Stimulated activated CD8-positive, alpha-beta memory T cell treated with anti-CD3 and anti-CD28 coated beads, Interleukin-15, amount 100 ng/mL, for 4 hours (primary cell): ENCODE data around the gene TTC16.
"Not testable (repeated sequence)": the region's sequence is repeated elsewhere in the genome, so short reads cannot be mapped to it uniquely, and the experiment has no call there.

Experiments
- DNase-seq, 2 donors: peaks; one replicate each; pipeline ENCODE4 v3.0.0-alpha.2; 2020; ENCODE audit warnings: low read depth in 2 of 2

TTC16 gene

GRCh38 chr9:127742435-127743088, 26.7 kb downstream of the TTC16 start:
- DNase-seq: no peak

DNA sequence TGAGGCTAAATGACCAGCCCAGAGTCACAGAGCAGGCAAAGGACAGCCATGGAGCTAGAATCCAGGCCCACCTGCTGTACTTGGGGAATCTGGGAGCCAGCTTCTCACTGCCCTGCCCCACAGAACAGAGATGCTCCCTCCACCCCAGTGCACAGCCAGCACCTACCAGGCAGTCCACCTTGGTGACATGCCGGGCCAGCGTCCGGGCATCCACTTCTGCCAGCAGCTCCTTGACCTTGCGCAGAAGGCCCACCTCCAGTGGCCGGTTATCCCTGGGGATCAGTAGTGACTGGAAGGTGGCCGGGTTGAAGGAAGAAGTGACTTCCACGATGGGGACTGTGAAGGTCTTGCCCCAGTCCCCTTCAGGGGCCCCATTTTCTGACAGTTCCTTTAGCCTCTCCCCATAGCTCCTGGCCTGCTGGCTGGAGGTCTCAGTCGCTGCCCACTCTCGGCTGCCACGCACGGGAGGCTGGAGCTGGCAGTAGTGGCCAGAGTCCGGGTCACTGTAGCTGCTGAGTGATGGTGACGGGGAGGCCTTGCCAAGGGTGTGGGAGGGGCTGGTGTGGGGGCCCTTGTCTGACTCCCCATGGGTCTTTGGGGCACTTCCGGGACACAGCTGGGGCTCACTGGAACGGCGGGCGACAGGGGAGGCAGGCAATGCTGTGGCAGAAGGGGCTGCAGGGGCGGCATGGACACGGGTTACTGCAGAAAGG, 28.7 kb downstream of the TTC16 start:
- no peak for DNase-seq

- no peak for DNase-seq
Measured at GRCh38 chr9:127746959-127747569, 31.2 kb downstream of the TTC16 start.

GRCh38 chr9:127749090-127749787, 33.4 kb downstream of the TTC16 start:
- DNase-seq: no peak

- no peak for DNase-seq
Measured at GRCh38 chr9:127751269-127752054, 35.6 kb downstream of the TTC16 start.

DNA sequence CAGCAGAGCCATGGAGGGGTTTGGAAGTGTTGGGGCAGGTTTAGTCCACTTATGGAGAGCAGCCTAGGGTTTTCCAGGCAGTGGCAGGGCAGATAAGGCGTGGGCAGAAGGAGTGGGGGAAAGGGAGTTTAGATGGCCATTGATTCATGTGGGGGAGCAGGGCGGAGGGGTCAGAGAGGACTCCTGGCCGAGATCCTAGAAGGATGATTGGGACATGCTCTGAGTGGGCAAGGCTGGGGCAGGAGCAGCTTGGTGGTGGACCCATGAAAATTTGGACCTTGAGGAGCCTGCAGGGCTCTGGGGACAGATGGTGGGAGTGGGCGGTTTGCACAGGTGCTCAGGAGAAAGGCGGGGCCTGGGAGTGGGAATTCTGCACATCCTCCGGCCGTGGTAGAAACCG, 37.3 kb downstream of the TTC16 start:
- no peak for DNase-seq

- DNase-seq: no peak
Measured at GRCh38 chr9:127753622-127754021, 37.7 kb downstream of the TTC16 start.

- no peak for DNase-seq
Measured at GRCh38 chr9:127754099-127755060, 38.5 kb downstream of the TTC16 start.

- DNase-seq: no peak
Measured at GRCh38 chr9:127755061-127756060, 39.5 kb downstream of the TTC16 start.

DNA sequence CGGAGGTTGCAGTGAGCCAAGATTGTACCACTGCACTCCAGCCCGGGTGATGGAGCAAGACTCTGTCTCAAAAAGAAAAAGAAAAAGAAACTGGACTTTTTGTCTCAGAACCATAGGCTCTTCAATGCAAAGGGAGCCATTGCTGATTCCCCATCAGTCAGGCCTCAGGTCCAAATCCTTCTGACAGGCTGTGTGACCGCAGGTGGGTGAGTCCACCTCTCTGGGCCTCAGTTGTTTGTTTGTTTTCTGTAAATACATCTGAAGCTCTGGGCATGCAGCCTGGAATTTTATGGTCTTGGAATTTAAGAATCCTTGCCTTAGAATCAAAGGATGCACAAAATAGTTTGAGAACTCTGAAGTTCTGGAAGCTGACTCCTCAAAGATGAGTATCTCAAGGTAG, 40.4 kb downstream of the TTC16 start:
- DNase-seq: no peak

GRCh38 chr9:127756776-127757175, 40.9 kb downstream of the TTC16 start:
- DNase-seq: not testable (repeated sequence)

- DNase-seq: no peak
Measured at GRCh38 chr9:127758843-127759242, 43.0 kb downstream of the TTC16 start.

DNA sequence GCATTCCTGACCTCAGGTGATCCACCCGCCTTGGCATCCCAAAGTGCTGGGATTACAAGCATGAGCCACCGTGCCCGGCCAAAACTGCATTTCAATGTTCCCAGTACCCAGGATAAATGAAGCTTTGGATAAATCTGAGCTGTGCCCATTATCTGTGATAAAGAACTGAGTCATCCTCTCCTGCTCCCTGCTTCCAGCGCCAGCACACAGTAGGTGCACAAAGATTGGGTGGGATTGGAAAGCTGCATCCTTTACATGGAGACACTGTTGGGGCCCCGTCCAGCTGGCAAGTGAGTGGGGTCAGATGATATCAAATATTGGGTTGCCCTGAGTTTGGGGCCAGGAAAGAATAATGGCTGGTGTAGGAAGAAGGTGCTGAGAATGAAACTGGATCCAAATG, 45.2 kb downstream of the TTC16 start:
- DNase-seq: no peak

GRCh38 chr9:127761491-127761956, 45.6 kb downstream of the TTC16 start:
- no peak for DNase-seq

GRCh38 chr9:127762111-127762676, 46.3 kb downstream of the TTC16 start:
- no peak for DNase-seq

DNA sequence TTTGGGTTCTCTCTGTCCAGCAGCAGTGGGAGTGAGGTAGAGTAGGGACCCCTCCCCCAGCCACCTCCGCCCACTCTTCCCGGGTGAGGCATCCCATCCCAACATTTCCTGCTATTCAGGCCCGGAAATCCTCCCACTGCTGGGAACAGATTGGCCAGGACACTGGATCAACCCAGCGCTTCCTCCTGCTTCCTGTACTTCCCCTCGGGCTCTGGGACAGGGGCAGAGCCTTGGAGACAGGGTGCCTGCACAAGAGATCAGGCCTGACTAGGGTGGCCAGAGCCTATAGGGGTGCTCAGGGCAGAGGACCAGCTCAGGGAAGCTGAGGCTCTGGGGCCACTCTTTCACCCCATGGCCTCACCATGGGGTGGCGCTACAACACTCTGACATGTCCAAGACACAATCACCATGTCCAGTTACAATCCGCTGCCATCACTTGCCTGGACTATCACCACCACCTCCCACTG, 48.1 kb downstream of the TTC16 start:
- no peak for DNase-seq

GRCh38 chr9:127765418-127765817, 49.5 kb downstream of the TTC16 start:
- DNase-seq: no peak

- DNase-seq: no peak
Measured at GRCh38 chr9:127767410-127767809, 51.5 kb downstream of the TTC16 start.

- no peak for DNase-seq
Measured at GRCh38 chr9:127767909-127768331, 52.0 kb downstream of the TTC16 start.
